SJSA1 (cell line): ENCODE measurements around the gene ETNPPL. TPM values are rescaled to one million over a fixed set of nuclear protein-coding genes. Genes with fewer than 3 reads are reported as not detected.
A peak's percentile ranks its signal among the peaks of the same experiment; 100 is the strongest.

ENCODE experiments used
- DNase-seq, 2 experiments: peaks; one replicate each; pipeline ENCODE4 v3.0.0-alpha.2; 2015 to 2020; ENCODE audit warnings: low spot score in 2 of 2, low read depth in 1 of 2
- H3K27ac ChIP-seq: fragments of 250-450 bp; sonication (Bioruptor Pico); 2 replicates; pipeline ENCODE4 v1.5.1; 2020; ENCODE audit warnings: mild to moderate bottlenecking, moderate library complexity
- H3K27me3 ChIP-seq: fragments of 250-450 bp; sonication (Bioruptor Pico); replicated peaks from 2 replicates; pipeline ENCODE4 v1.5.1; 2020; ENCODE audit warnings: mild to moderate bottlenecking, moderate library complexity
- H3K36me3 ChIP-seq: fragments of 250-450 bp; sonication (Bioruptor Pico); 2 replicates; pipeline ENCODE4 v1.5.1; 2020; ENCODE audit warnings: mild to moderate bottlenecking
- H3K4me1 ChIP-seq: fragments of 250-450 bp; sonication (Bioruptor Pico); replicated peaks from 2 replicates; pipeline ENCODE4 v1.6.1; 2021; ENCODE audit warnings: mild to moderate bottlenecking
- H3K4me3 ChIP-seq: fragments of 250-450 bp; sonication (Bioruptor Pico); 2 replicates; pipeline ENCODE4 v1.5.1; 2020; ENCODE audit warnings: mild to moderate bottlenecking
- H3K9me3 ChIP-seq: fragments of 250-450 bp; sonication (Bioruptor Pico); replicated peaks from 2 replicates; pipeline ENCODE4 v1.5.1; 2020; ENCODE audit warnings: mild to moderate bottlenecking
- total RNA-seq: library from RNA; depleted of rRNA; stranded (reverse); fragments of >200 nt; shearing (Covaris generic); gene quantifications from 2 replicates; pipeline ENCODE4 v1.2.3, GENCODE V29; 2014; rRNA removed

The ETNPPL gene
- total RNA-seq, 1 experiment from 2014 or later = not detected

DNA sequence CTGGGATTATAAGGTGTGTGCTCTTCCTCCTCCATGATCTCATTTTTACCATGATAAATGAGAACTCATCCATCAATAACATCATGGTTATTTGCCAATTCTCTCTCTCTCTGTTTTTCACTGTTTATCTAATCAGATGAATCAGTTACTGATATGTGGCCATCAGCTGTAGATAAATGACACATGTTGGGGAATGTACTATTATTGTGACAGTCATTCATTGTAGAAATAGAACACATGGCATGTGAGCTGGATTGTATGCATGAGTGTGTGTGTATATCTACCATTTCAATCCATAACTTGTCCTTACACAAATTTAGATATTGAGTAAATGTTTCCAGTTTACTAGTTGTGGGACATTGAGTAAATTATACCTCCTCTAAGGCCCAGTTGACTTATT is 59.5 kb downstream of the ETNPPL start:
- H3K27ac ChIP-seq = no peak overlapping the region
- no peak overlapping the region for H3K4me3 ChIP-seq
- DNase-seq = no peak
- no peaks in the 10 kb centered on the region for H3K27me3 ChIP-seq
- peaks cover 25% of the 10 kb centered on the region for H3K4me1 ChIP-seq
- H3K9me3 ChIP-seq = no peaks in the 10 kb centered on the region; the same call in 1 of the 2 replicates
- H3K36me3 ChIP-seq = no peaks in the 10 kb centered on the region

GRCh38 chr4:108702960-108703359 is 59.9 kb downstream of the ETNPPL start:
- Histone ChIP-seq H3K27ac (no peak overlapping the region), H3K27me3 (no peaks in the 10 kb centered on the region), H3K9me3 (no peaks in the 10 kb centered on the region), H3K36me3 (no peaks in the 10 kb centered on the region), H3K4me3 (no peak overlapping the region), H3K4me1 (peaks cover 25% of the 10 kb centered on the region)
- DNase-seq = peak in 1 of 2 experiments; percentile 46

DNA sequence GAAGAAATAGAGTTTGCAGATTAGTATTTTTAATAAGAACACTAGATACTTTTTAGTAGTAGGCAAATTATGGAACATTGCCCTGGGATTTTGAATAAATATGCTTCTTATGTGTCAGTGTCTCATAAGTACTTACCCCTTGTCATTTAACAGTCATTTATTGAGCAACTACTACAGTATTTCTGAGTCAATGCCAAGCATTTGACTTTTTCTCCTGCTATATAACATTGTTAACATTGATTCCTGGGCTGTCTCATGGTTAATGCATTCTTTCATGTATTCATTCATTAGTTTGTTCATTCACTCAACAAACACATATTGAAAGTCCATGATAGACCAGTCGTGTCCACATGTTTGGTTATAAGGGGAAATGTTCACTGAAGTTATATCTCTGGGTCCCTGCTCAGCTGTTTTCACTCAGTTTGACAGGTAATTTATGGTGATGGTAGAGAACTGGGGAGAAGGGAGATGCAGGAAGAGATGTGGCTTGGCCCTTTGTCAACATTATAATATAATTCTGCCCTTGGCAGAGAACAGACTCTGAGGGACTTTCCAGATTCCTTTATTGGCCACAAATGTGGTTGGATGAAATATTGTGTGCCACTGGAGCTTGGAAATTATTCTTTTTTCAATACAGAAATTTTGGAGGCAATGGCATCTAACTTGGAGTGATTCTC is 62.6 kb downstream of the ETNPPL start:
- H3K27ac ChIP-seq = no peak overlapping the region
- DNase-seq = peak in 1 of 2 experiments; percentile 14
- H3K36me3 ChIP-seq = no peaks in the 10 kb centered on the region
- no peaks in the 10 kb centered on the region for H3K9me3 ChIP-seq
- H3K4me3 ChIP-seq = no peak overlapping the region
- peaks cover 25% of the 10 kb centered on the region for H3K4me1 ChIP-seq
- no peaks in the 10 kb centered on the region for H3K27me3 ChIP-seq

- Histone ChIP-seq H3K4me3 (no peak overlapping the region), H3K27ac (no peak overlapping the region), H3K4me1 (peaks cover 6% of the 10 kb centered on the region; the same call in 1 of the 2 replicates), H3K27me3 (no peaks in the 10 kb centered on the region), H3K36me3 (no peaks in the 10 kb centered on the region), H3K9me3 (no peaks in the 10 kb centered on the region)
- DNase-seq = no peak
Observed at GRCh38 chr4:108696160-108696559, 66.7 kb downstream of the ETNPPL start.

DNA sequence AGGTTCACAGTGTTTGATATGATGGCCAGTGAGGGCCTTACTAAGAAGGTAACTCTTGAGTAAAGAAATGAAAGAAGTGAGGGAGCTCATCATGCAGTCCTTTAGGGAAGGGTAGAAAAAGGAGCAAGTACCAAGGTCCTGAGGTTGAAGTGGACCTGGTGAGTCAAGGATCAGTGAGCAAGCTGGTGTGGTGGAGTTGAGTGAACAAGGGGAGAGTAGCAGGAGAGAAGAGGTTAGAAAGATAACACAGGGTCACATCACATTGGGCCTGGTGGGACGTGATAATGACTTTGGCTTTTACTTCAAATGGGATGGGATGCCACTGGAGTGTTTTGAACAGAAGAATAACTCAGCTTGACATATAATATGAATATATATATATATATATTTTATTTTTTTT is 67.8 kb downstream of the ETNPPL start:
- no peak overlapping the region for H3K4me3 ChIP-seq
- no peaks in the 10 kb centered on the region for H3K27me3 ChIP-seq
- H3K9me3 ChIP-seq = no peaks in the 10 kb centered on the region
- no peak overlapping the region for H3K27ac ChIP-seq
- H3K4me1 ChIP-seq = no peaks in the 10 kb centered on the region
- no peaks in the 10 kb centered on the region for H3K36me3 ChIP-seq
- no peak for DNase-seq

- Histone ChIP-seq H3K27ac (no peak overlapping the region), H3K4me3 (no peak overlapping the region), H3K36me3 (no peaks in the 10 kb centered on the region), H3K4me1 (no peaks in the 10 kb centered on the region), H3K27me3 (no peaks in the 10 kb centered on the region), H3K9me3 (no peaks in the 10 kb centered on the region)
- DNase-seq = no peak
Observed at GRCh38 chr4:108694423-108694822, 68.4 kb downstream of the ETNPPL start.

GRCh38 chr4:108693819-108694218 is 69.0 kb downstream of the ETNPPL start:
- Histone ChIP-seq H3K27ac (no peak overlapping the region), H3K4me1 (no peaks in the 10 kb centered on the region), H3K4me3 (no peak overlapping the region), H3K9me3 (no peaks in the 10 kb centered on the region), H3K27me3 (no peaks in the 10 kb centered on the region), H3K36me3 (no peaks in the 10 kb centered on the region)
- no peak for DNase-seq

DNA sequence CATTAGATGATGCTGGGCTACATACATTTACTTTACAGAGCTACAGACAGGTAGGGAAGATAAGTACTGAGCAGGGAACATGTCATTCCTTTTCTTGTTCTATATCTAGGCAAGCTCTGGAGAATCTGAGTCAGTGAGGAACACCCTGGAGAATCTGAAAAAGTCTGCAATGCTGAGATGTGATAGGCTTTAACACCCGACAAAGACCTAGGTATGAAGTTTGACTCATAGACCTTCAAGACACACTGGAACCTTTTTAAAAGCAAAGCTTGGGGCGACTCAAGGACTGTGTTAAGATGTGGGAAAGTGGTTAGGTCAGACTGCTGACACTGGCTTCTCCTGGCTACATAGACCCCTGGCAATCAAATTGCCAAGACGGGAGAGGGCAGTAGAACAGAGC is 69.6 kb downstream of the ETNPPL start:
- H3K27me3 ChIP-seq = no peaks in the 10 kb centered on the region

More for the DNA sequence above, 69.6 kb downstream of the ETNPPL start:
- Histone ChIP-seq H3K36me3 (no peaks in the 10 kb centered on the region), H3K4me1 (no peaks in the 10 kb centered on the region), H3K27ac (no peak overlapping the region), H3K4me3 (no peak overlapping the region), H3K9me3 (no peaks in the 10 kb centered on the region)
- DNase-seq = no peak

Other genes starting within 250 kb of the ETNPPL start
- 673 and 767 TPM in 2 replicates for gene RPL34, start 142.5 kb downstream of the ETNPPL start, total RNA-seq
- gene OSTC, start 112.5 kb downstream of the ETNPPL start, total RNA-seq = 266 and 503 TPM in 2 replicates